Adrenal gland (tissue), 5 donors: ENCODE measurements around the gene PRKCE.

Source experiments
- POLR2A ChIP-seq, 2 donors: fragments of 450-650 bp; IDR thresholded peaks; one replicate each; pipeline ENCODE4 v1.6.1; 2017; ENCODE audit warnings: antibody characterized with exemption in 2 of 2, mild to moderate bottlenecking in 2 of 2, moderate library complexity in 1 of 2
- TF ChIP-seq, protein P1 (sequence below), 6 experiments: fragments of 450-650 bp in 4 of 6; fragments of 200-600 bp in 2 of 6; sonication (generic) in 1 of 6; IDR thresholded peaks; 1 replicate in 5 of 6; 2 replicates in 1 of 6; pipeline versions ENCODE4 v1.5.1 to v1.8.0; 2016 to 2021; ENCODE audit warnings: antibody characterized with exemption in 6 of 6, mild to moderate bottlenecking in 2 of 6, moderate library complexity in 1 of 6
- donor health status: DM: no; HTN: no; CAD: no.

DNA sequence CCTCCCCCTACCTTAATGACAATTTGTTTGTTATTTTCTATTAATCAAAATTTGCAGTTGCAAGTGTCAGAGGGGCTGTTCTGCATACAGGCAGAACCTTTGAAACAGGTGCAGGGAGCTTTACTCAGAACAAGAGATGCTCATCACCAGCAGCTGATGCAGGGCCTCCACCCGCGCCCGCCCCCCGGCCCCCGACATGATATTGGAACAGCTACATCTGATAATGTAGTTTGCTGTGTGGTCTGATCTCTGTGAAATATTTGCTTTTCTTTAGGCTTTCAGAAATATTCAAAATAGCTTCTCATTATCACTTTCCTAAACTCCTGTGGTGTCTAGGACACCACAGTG, 130.0 kb downstream of the PRKCE start:
- TF ChIP-seq, protein P1, sequence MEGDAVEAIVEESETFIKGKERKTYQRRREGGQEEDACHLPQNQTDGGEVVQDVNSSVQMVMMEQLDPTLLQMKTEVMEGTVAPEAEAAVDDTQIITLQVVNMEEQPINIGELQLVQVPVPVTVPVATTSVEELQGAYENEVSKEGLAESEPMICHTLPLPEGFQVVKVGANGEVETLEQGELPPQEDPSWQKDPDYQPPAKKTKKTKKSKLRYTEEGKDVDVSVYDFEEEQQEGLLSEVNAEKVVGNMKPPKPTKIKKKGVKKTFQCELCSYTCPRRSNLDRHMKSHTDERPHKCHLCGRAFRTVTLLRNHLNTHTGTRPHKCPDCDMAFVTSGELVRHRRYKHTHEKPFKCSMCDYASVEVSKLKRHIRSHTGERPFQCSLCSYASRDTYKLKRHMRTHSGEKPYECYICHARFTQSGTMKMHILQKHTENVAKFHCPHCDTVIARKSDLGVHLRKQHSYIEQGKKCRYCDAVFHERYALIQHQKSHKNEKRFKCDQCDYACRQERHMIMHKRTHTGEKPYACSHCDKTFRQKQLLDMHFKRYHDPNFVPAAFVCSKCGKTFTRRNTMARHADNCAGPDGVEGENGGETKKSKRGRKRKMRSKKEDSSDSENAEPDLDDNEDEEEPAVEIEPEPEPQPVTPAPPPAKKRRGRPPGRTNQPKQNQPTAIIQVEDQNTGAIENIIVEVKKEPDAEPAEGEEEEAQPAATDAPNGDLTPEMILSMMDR (IDR thresholded peaks at IDR 0.05), result no peak
- no peak for TF ChIP-seq POLR2A (IDR thresholded peaks at IDR 0.05)
